GM10266 (cell line): ENCODE data around the gene DGKG.

Experiments
- DNase-seq: peaks from one replicate; pipeline ENCODE4 v3.0.0; 2012; ENCODE audit errors: extremely low spot score
- TF ChIP-seq, protein P1 (sequence below): IDR thresholded peaks from 2 replicates; pipeline ENCODE4 v1.5.1; 2012; ENCODE audit warnings: mild to moderate bottlenecking, low read depth; ENCODE audit not compliant: control insufficient read depth, insufficient read depth; ENCODE audit errors: missing control alignments

Gene DGKG

DNA sequence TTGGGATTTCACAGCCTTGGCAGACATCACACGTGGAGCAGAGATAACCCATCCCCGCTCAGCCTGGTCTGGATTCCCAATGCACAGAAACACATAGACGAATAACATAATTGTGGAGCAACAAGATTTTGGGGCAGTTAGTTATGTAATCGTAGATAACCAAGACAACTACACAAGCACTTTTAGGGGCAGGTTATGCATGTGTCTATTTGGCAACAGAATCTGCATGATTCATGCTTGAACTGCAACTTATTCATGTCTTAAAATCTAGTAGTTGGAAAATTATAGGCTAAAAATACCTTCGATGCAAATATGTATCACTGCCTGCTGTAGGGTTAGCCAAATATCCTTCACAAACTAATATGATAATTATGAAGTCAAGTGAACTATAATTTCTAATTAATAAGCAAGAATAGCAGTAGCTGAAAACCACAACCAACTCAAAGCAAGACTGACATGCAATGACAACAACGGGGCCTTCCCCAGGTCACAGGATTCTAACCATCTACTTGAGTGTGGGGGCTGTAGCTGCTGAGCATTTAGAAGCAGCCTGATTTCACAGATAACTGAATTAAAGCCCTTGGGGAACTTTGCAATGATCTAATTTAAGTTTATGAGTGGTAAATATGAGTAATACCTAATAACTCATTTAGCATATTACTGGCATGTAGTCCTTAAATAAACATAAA is 31.1 kb downstream of the DGKG start:
- TF ChIP-seq, protein P1, sequence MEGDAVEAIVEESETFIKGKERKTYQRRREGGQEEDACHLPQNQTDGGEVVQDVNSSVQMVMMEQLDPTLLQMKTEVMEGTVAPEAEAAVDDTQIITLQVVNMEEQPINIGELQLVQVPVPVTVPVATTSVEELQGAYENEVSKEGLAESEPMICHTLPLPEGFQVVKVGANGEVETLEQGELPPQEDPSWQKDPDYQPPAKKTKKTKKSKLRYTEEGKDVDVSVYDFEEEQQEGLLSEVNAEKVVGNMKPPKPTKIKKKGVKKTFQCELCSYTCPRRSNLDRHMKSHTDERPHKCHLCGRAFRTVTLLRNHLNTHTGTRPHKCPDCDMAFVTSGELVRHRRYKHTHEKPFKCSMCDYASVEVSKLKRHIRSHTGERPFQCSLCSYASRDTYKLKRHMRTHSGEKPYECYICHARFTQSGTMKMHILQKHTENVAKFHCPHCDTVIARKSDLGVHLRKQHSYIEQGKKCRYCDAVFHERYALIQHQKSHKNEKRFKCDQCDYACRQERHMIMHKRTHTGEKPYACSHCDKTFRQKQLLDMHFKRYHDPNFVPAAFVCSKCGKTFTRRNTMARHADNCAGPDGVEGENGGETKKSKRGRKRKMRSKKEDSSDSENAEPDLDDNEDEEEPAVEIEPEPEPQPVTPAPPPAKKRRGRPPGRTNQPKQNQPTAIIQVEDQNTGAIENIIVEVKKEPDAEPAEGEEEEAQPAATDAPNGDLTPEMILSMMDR, result no peak

DNA sequence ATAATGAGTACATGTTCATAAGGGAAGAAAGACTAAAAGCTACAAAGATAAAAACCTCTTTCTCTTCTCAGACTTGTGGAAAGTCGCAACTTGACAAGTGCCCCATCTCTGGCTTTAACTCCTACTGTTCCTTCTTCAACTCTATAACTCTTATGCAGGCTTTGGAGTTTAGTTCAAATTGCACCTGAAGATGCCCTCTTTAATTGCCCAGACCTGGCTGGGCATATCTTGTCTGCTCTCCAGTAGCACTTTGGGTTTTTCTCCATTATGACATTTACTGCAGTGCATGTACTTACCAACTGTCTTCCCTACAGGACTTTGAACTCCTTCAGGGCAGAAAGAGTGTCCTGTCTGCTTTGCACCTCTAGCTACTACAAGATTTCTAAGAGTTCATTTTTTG is 32.4 kb downstream of the DGKG start:
- TF ChIP-seq, protein P1, result no peak
- DNase-seq, result no peak

More for the DNA sequence above, 31.1 kb downstream of the DGKG start:
- peak; percentile 70 for DNase-seq

DNA sequence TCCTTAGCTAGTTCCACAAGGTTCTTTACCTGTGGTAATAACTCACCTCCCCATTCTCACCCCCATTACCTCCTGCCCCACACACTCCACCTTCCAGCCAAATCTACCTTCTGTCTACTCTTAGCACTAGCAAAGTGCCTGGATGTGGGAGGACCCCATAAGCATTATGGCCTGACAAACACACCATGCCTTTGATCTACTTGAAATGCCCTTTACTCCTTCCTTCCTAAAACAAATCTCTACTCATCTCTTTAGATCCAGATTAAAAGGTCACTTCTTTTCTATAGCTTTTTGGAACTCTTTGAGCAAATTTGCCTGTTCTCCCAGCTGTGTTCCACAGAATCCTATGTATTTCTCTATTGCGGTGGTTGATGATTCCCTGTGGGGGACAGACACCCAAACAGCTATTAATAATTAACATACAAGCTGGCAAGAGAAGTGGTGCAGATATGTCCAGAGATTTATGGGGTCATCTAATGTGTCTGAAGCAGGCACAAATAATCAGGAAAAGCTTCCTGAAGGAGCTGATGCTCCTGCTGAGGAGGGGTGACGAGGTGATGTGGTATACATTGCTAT is 34.0 kb downstream of the DGKG start:
- DNase-seq, result no peak
- TF ChIP-seq, protein P1, result no peak

DNA sequence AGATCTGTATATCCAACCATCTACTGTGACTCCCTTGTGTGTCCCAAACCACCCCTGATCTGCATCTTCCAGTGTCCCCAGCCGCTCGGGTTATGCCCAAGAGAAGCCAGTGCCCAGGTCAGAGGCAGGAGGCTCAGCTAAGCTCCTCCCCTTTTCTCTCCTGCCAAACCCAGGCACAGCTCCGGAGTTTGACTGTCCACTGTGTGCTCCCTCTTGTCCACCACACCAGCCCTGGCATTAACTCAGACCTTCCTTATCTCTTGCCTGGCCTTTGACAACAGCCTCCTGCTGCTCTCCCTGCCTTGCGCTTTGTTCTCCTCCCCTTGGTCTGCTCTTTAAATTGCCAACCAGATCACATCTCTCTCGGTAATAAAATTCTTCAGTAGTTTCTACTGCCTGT is 39.3 kb downstream of the DGKG start:
- TF ChIP-seq, protein P1, result no peak

DNA sequence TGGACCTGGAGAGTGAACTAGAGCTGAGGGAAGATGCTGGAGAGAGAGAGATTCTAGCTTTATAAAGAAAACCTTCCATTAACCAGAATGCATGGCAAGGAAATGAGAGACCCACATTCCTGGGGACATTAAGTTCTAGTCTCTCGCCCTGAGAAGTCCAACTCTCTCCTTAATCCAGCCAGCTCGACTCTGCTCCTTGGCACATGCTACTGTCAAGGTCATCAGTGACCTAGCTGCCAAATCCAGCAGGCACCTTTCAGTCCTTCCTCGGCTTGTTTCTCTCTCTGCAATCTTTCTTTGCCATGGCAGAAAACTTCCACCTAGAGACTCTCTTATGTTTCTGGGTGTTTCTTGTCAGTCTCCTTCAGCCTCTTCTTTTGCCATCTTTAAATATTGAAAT is 40.3 kb downstream of the DGKG start:
- TF ChIP-seq, protein P1, result no peak
- DNase-seq, result no peak

More for the DNA sequence above, 39.3 kb downstream of the DGKG start:
- DNase-seq, result no peak

DNA sequence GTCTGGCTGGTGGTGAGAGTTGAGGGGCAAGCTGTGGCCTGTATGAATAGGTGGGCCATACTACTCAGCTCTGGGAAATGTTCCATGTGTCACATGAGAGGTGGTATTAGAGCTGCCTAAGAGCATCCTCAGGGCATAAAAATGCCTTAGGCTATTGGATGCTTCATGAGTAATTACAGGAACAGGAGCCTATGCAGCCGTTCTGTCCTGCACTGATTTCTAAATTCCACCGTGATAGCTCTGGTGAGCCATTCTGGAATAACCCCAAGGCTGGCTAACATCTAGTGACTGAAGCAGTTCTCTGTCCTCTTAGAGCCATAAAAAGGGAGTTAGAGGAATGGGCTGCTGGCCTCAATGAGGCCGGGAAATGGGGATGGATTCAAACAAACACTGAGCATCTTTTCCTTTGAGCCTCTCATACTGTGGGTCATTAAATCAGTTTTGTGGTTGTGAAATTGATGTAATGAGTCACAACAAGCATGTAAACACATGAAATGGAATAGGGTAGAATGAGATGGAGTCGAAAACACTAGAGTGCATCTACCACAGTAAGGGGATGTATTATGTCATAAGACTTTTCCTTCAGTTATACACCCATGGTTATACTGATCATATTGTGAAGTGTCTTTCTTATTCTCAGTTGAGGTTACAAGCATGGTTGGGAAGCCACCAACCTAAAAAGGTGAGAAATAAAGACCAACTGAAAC is 41.0 kb downstream of the DGKG start:
- TF ChIP-seq, protein P1, result no peak
- DNase-seq, result no peak

DNA sequence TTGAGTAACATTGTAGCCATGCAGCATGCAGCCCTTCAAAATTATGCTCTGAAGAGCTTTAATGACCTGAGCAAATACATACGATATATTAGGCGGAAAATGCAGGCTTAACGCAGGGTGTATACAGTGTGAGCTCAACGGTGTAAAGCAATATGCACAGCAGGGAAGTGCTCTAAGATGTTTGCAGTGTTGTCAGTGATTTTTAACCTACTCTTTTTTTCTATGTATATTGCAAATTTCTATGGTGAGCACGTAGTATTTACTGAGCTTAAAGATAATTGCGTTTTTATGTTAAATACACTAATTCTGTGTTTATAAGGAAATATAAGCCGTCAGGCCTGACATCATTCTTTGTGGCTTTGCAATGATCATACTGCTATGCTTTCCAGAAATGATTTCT is 42.1 kb downstream of the DGKG start:
- TF ChIP-seq, protein P1, result no peak
- DNase-seq, result no peak
